ENCODE measurements around the gene NFATC2IP. TPM values are rescaled to one million over a fixed set of nuclear protein-coding genes. Genes with fewer than 3 reads are reported as not detected.
"Not testable (repeated sequence)": the region's sequence is repeated elsewhere in the genome, so short reads cannot be mapped to it uniquely, and the experiment has no call there.

Gene NFATC2IP
- total RNA-seq, 2 experiments from 2014 or later = 96.7 TPM

DNA sequence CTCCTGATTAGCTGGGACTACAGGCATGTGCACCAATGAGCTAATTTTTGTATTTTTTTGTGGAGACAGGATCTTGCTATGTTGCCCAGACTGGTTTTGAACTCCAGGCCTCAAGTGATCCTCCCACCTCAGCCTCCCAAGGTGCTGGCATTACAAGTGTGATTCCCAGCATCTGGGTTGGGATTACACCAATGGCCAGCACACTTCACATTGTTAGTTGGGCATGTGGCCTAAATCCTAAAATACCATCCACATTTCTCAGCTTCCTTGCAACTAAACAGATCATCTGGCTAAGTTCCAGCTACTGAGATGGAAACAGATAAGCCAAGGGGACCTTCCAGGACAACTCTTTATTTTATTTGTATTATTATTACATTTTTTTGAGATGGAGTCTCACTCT, 35.6 kb upstream of the NFATC2IP start:
- CTCF ChIA-PET = no interaction called here
- Mint-ChIP-seq H3K4me1 (no peaks in the 10 kb centered on the region), H3K9me3 (no peaks in the 10 kb centered on the region)

DNA sequence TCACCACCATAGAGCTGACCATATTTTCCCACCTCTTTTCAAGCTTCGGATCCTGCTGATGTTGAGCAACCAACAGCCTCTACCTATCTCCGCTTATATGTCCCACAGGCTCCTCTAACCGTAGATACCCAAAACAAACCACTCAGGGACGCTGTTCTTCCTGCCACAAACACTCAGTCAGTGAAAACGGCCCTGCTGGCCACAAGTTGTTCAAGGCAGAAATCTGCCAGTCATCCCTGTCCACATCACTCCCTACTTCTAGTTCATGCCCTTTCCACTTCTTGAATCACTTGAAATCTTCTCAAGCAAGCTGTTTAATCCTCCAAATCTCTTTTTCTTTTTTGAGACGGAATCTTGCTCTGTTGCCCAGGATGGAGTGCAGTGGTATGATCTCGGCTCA, 33.6 kb upstream of the NFATC2IP start:
- H3K27me3 Mint-ChIP-seq = no peaks in the 10 kb centered on the region
- H3K4me3 Mint-ChIP-seq = no peak overlapping the region
- DNase-seq = no peak
- no peaks in the 10 kb centered on the region for H3K9me3 Mint-ChIP-seq
- H3K4me1 Mint-ChIP-seq = peaks cover 1% of the 10 kb centered on the region
- POLR2A ChIA-PET = no interaction called here
- H3K36me3 Mint-ChIP-seq (ENCODE audit: low read depth) = peaks cover 32% of the 10 kb centered on the region
- no peak overlapping the region for H3K27ac Mint-ChIP-seq
- CTCF ChIA-PET = interaction anchor here (1.2 to 2.0 kb wide), 2 partner anchors 28 to 47 kb away, joined by 4 to 6 read pairs; no protein-coding TSS in a partner anchor

More for the DNA sequence above, 35.6 kb upstream of the NFATC2IP start:
- Mint-ChIP-seq H3K36me3 (ENCODE audit: low read depth) (peaks cover 29% of the 10 kb centered on the region), H3K4me3 (no peak overlapping the region), H3K27ac (no peak overlapping the region), H3K27me3 (no peaks in the 10 kb centered on the region)
- no peak for DNase-seq
- POLR2A ChIA-PET = interaction anchor here (1.1 to 1.9 kb wide), 2 partner anchors 10 to 93 kb away, joined by 3 to 5 read pairs; partner anchors contain the start of genes ATXN2L and RABEP2

DNA sequence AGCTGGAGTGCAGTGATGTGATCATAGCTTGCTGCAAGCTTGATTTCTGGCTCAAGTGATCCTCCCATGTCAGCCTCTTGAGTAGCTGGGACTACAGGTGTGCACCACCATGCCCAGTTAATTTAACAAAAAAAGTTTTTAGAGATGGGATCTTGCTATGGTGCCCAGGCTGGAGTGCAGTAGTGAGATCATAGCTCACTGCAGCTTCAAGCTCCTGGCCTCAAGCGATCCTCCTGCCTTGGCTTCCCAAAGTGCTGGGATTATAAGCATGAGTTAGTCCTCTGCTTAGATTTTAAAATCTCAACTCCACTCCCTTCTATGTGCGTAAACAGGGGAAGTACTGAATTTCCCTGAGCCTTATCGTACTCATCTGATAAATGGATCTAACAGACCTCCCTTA, 32.0 kb upstream of the NFATC2IP start:
- H3K9me3 Mint-ChIP-seq = no peaks in the 10 kb centered on the region
- no peak for DNase-seq
- peaks cover 29% of the 10 kb centered on the region for H3K36me3 Mint-ChIP-seq (ENCODE audit: low read depth)
- ChIA-PET POLR2A (no interaction called here), CTCF (no interaction called here)
- H3K27me3 Mint-ChIP-seq = no peaks in the 10 kb centered on the region
- H3K27ac Mint-ChIP-seq = no peak overlapping the region
- peaks cover 5% of the 10 kb centered on the region for H3K4me1 Mint-ChIP-seq
- H3K4me3 Mint-ChIP-seq = no peak overlapping the region

DNA sequence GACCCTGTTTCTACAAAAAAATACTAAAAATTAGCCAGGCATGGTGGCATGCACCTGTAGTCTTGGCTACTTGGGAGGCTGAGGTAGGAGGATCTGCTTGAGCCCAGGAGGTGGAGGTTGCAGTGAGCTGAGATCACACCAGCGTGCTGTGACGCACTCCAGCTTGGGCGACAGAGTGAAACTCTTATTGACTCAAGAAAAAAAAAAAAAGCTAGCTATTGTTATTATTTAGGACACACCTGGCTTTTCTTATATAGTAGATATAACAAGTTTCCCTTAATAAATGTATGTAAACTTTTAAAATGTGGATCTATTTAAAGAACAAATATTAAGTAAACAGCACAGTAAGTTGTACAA, 27.5 kb upstream of the NFATC2IP start:
- peak overlapping the region; percentile 54 for H3K27ac Mint-ChIP-seq
- DNase-seq = no peak
- H3K36me3 Mint-ChIP-seq (ENCODE audit: low read depth) = peaks cover 26% of the 10 kb centered on the region
- no peaks in the 10 kb centered on the region for H3K27me3 Mint-ChIP-seq
- peak overlapping the region; percentile 50 for H3K4me3 Mint-ChIP-seq
- ChIA-PET POLR2A (interaction anchor here (0.6 to 1.3 kb wide), 2 partner anchors 27 to 50 kb away, joined by 3 read pairs; partner anchors contain the start of gene NFATC2IP), CTCF (interaction anchor here (1.0 to 1.7 kb wide), 2 partner anchors 22 to 54 kb away, joined by 3 to 7 read pairs; no protein-coding TSS in a partner anchor)
- no peaks in the 10 kb centered on the region for H3K9me3 Mint-ChIP-seq
- peaks cover 20% of the 10 kb centered on the region for H3K4me1 Mint-ChIP-seq

DNA sequence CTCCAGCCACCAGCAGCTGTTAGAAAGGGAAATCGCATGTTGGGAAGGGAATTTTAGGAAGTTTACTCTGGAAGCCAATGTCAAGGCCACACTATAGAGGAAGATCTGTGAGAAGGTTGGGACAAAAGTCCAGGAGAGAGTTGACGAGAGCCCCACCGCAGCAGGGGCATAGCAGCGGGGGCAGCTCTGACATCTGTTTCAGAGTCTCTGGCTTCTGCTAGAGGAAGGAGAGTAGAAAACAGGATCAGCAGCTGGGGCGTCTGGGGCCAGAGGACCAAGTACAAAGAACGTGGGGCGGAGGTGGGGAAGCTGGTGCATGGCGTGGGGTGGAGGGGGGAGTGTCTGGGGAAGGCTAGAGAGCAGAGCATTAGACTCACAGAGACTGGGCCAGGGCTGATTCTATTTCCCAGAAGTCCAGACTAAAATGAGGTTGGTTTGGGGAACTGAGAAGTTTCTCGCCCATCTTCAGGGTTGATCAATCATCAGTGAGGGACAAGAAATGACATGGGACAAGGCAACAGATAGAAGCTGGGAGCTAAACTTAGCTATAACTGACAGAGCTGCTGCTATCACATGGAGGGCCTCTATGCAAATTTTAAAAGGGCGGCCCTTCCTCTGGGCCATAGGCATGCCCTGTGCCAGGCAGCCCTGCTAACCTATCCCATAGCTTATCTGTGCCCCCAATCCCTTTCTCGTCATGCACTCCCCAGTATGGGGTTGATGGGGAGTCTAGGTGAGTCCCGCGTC, 26.9 kb upstream of the NFATC2IP start:
- peak overlapping the region; percentile 97 for H3K4me3 Mint-ChIP-seq
- H3K27me3 Mint-ChIP-seq = no peaks in the 10 kb centered on the region
- peaks cover 25% of the 10 kb centered on the region for H3K36me3 Mint-ChIP-seq (ENCODE audit: low read depth)
- POLR2A ChIA-PET = interaction anchor here (0.9 to 2.2 kb wide), 2 partner anchors 61 to 101 kb away, joined by 5 to 14 read pairs; partner anchors contain the start of genes ATXN2L and SH2B1
- peak overlapping the region; percentile 54 for H3K27ac Mint-ChIP-seq
- no peaks in the 10 kb centered on the region for H3K9me3 Mint-ChIP-seq
- peaks cover 20% of the 10 kb centered on the region for H3K4me1 Mint-ChIP-seq
- DNase-seq = no peak
- CTCF ChIA-PET = interaction anchor here (1.7 kb wide), 1 partner anchor 21 kb away, joined by 7 read pairs; no protein-coding TSS in a partner anchor

DNA sequence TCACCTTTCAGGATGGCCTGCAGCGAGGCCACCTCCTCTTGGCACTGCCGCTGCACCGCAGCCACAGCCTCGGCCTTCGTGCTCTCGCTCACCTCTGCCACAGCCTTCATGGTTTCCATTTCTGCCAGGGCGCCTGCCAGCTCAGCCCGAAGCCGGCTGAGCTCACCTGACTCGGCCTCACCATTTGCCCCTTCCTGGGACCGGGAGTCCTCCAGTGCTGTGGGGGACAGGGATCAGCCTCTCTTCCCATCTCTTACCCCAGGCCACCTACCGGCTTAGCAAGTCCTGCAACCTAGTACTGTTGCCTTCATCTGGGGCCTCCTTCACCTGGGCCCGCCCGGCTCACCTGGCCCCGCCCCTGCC, 26.4 kb upstream of the NFATC2IP start:
- ChIA-PET POLR2A (interaction anchor here (0.6 to 2.2 kb wide), 10 partner anchors 16 to 102 kb away, joined by 3 to 14 read pairs (median 5); partner anchors contain the start of genes ATXN2L, SH2B1, SPNS1 and TUFM), CTCF (no interaction called here)
- Mint-ChIP-seq H3K27me3 (no peaks in the 10 kb centered on the region), H3K27ac (peak overlapping the region; percentile 95), H3K9me3 (no peaks in the 10 kb centered on the region), H3K4me3 (peak overlapping the region; percentile 97), H3K36me3 (ENCODE audit: low read depth) (peaks cover 19% of the 10 kb centered on the region), H3K4me1 (peaks cover 20% of the 10 kb centered on the region)
- DNase-seq = no peak

DNA sequence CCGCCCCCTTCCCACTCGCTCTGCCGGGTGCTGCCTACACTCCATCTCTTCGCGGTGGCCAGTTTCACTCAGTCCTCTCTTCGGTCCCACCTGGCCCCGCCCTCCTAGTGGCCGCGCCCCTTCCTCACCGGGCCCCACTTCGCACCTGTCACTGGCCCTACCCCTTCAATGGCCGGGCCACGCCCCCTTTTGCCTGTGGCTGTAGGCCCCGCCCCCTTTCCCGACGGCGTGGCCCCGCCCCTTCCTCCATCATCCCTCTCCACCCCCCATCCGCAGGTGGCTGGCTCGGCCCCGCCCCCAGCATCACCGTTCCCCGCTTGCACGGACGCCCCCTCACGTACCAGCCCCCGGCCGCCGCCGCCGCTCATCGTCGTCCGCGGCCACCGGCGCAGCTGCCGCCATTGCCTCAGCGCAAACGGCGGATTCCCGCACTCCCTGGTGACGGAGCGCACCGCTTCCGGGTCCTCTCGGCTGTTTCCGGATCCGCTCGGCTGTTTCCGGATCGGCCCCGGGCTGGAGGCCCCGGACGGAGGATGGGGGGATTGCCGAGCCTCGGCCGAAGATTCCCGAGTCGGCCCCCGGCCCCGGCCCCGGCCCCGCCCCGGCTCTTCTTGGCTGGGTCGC, 25.9 kb upstream of the NFATC2IP start, which contains the start of gene RABEP2:
RABEP2 (minus strand) TSS at position 477 of the 624 bp plus-strand sequence; CDS start at position 402, 75 bp downstream.
- CTCF ChIA-PET = interaction anchor here (3.0 kb wide), 1 partner anchor 20 kb away, joined by 17 read pairs; no protein-coding TSS in a partner anchor

DNA sequence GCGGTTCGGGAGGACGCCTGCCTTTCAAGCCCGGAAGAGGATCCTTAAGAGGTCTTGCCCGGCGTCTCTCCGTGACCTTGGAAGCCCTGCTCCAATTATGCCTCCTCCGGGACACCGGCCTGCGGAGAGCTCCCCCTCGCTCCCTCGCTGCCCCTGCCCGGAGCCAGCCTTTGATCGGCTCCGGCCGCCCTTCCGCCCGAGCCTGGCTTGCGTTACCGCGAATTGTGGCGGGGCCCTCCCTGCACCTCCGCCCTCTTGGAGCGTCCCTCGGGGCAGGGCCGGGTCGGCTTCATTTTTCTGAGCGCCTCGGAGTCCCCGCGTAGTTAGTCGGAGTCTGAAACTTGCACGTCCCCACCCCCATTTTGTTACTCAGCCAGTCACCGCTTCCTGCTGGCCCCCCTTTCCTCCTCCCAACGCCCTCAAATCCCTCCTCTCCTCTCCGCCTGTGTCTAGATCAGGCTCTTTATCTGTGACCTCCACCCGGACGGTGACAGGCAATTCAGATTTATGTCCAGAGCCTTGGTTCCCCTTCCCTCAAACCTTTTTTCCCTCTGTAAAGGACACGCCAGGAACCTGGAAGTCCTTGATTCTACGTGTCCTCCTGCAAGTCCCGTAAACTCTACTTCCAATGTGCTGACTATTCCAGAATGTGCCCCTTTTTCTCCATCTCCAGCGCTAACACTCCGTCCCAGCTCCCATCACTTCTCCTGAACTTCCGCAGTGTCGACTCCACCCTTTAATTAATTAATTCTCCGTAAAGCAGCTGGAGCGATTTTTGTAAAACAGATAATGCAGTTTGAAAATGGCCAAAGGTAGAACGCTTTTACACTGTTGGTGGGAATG, 25.1 kb upstream of the NFATC2IP start:
- peaks cover 14% of the 10 kb centered on the region for H3K36me3 Mint-ChIP-seq (ENCODE audit: low read depth)
- DNase-seq = peak; percentile 83
- peaks cover 24% of the 10 kb centered on the region for H3K4me1 Mint-ChIP-seq
- ChIA-PET POLR2A (interaction anchor here (0.6 to 2.2 kb wide), 17 partner anchors 11 to 104 kb away, joined by 3 to 14 read pairs (median 5); partner anchors contain the start of genes NFATC2IP, SH2B1, SPNS1 and TUFM), CTCF (interaction anchor here (3.0 kb wide), 1 partner anchor 19 kb away, joined by 17 read pairs; no protein-coding TSS in a partner anchor)
- peak overlapping the region; percentile 95 for H3K27ac Mint-ChIP-seq
- H3K4me3 Mint-ChIP-seq = peak overlapping the region; percentile 97
- no peaks in the 10 kb centered on the region for H3K27me3 Mint-ChIP-seq
- no peaks in the 10 kb centered on the region for H3K9me3 Mint-ChIP-seq

More for the DNA sequence above, 25.9 kb upstream of the NFATC2IP start, which contains the start of gene RABEP2:
- H3K27me3 Mint-ChIP-seq = no peaks in the 10 kb centered on the region
- DNase-seq = peak; percentile 95
- H3K4me1 Mint-ChIP-seq = peaks cover 20% of the 10 kb centered on the region
- POLR2A ChIA-PET = interaction anchor here (0.6 to 2.2 kb wide), 13 partner anchors 11 to 103 kb away, joined by 3 to 14 read pairs (median 5); partner anchors contain the start of genes SH2B1, SPNS1 and TUFM
- peak within 1 kb of the TSS; percentile 95 for H3K27ac Mint-ChIP-seq
- no peaks in the 10 kb centered on the region for H3K9me3 Mint-ChIP-seq
- H3K36me3 Mint-ChIP-seq (ENCODE audit: low read depth) = peaks cover 14% of the 10 kb centered on the region
- H3K4me3 Mint-ChIP-seq = peak within 1 kb of the TSS; percentile 97

DNA sequence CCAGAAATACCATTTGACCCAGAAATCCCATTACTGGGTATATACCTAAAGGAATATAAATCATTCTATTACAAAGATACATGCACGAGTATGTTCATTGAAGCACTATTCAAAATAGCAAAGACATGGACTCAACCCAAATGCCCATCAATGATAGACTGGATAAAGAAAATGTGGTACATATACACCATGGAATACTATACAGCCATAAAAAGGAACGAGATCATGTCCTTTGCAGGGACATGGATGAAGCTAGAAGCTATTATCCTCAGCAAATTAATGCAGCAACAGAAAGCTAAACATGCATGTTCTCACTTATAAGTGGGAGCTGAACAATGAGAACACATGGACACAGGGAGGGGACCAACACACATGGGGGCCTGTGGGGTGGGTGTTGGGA, 24.5 kb upstream of the NFATC2IP start:
- ChIA-PET CTCF (interaction anchor here (1.2 to 3.0 kb wide), 2 partner anchors 10 to 19 kb away, joined by 6 to 17 read pairs; no protein-coding TSS in a partner anchor), POLR2A (interaction anchor here (0.6 to 2.1 kb wide), 9 partner anchors 10 to 104 kb away, joined by 3 to 12 read pairs (median 5); partner anchors contain the start of gene NFATC2IP)
- Mint-ChIP-seq H3K36me3 (ENCODE audit: low read depth) (peaks cover 12% of the 10 kb centered on the region), H3K27ac (peak overlapping the region; percentile 95), H3K4me3 (peak overlapping the region; percentile 97), H3K4me1 (peaks cover 27% of the 10 kb centered on the region)
- not testable (repeated sequence) for H3K9me3 Mint-ChIP-seq, DNase-seq, H3K27me3 Mint-ChIP-seq

DNA sequence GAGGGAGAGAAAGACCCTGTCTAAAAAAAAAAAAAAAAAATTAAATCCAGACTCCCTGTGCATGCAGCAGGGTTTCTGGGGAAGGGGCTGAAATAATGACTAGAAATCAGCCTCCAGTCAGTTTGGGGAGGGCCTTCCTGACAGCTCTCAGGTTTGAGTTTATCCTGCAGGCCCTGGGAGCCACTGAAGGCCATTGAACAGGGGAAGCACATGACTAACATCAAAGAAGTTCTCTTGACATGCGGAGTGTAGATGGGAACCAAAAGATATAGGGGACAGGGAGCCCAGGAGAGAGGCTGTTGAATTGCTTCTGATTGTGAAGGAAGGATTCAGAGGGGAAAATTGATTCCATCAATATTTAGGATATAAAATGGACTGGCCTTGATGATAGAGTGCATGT, 22.9 kb upstream of the NFATC2IP start:
- ChIA-PET POLR2A (no interaction called here), CTCF (interaction anchor here (3.0 kb wide), 1 partner anchor 17 kb away, joined by 17 read pairs; no protein-coding TSS in a partner anchor)

DNA sequence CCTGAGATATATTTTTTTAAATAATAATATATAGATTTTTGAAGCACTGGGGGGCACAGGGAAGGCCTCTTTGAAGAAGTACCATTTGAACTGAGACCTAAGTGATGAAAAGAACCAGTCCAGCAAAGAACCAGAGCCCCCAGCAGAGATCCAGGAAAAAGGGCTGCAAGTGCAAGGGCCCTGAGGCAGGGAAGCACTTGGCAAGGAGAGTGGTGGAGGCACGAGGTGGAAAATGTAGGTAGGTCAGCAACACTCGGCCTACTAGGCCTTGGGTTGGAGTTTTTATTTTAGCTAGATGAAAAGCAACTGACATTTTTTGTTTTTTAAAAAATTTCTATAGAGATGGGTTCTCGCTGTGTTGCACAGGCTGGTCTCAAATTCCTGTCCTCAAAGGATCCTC, 20.5 kb upstream of the NFATC2IP start:
- Mint-ChIP-seq H3K9me3 (no peaks in the 10 kb centered on the region), H3K27me3 (no peaks in the 10 kb centered on the region), H3K36me3 (ENCODE audit: low read depth) (peaks cover 5% of the 10 kb centered on the region), H3K4me1 (peaks cover 21% of the 10 kb centered on the region), H3K27ac (no peak overlapping the region), H3K4me3 (no peak overlapping the region)
- DNase-seq = no peak
- ChIA-PET POLR2A (interaction anchor here (1.4 kb wide), 1 partner anchor 67 kb away, joined by 4 read pairs; the partner anchor contains the start of gene SH2B1), CTCF (interaction anchor here (3.1 kb wide), 1 partner anchor 15 kb away, joined by 20 read pairs; no protein-coding TSS in a partner anchor)

More for the DNA sequence above, 22.9 kb upstream of the NFATC2IP start:
- peaks cover 27% of the 10 kb centered on the region for H3K4me1 Mint-ChIP-seq
- DNase-seq = no peak
- no peaks in the 10 kb centered on the region for H3K27me3 Mint-ChIP-seq
- no peaks in the 10 kb centered on the region for H3K9me3 Mint-ChIP-seq
- no peak overlapping the region for H3K4me3 Mint-ChIP-seq
- peaks cover 10% of the 10 kb centered on the region for H3K36me3 Mint-ChIP-seq (ENCODE audit: low read depth)
- H3K27ac Mint-ChIP-seq = no peak overlapping the region

DNA sequence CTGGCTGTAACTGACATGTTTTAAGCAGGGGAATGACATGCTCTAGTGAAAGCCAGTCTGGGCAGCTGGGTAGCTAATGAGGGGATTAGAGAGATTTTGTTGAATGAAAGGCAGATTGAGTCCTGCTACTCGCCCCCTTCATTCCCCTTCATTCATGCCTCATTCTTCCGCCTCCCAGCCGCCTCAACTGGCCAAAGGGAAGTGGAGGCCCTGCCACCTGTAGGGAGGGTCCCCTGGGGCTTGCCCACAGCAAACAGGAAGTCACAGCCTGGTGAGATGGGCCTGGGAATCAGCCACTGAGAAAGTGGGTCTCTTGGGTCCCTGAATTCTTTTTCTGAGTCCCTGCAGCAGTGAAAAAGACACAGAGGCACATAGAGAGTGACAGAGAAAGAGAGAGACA, 20.1 kb upstream of the NFATC2IP start:
- no peak for DNase-seq
- no peak overlapping the region for H3K4me3 Mint-ChIP-seq
- POLR2A ChIA-PET = interaction anchor here (1.4 kb wide), 1 partner anchor 67 kb away, joined by 4 read pairs; the partner anchor contains the start of gene SH2B1
- no peaks in the 10 kb centered on the region for H3K9me3 Mint-ChIP-seq
- H3K36me3 Mint-ChIP-seq (ENCODE audit: low read depth) = peaks cover 3% of the 10 kb centered on the region
- CTCF ChIA-PET = interaction anchor here (3.1 kb wide), 1 partner anchor 14 kb away, joined by 20 read pairs; no protein-coding TSS in a partner anchor
- peak overlapping the region; percentile 23 for H3K27ac Mint-ChIP-seq
- H3K4me1 Mint-ChIP-seq = peaks cover 19% of the 10 kb centered on the region
- H3K27me3 Mint-ChIP-seq = no peaks in the 10 kb centered on the region
